HepG2 (cell line): Measurements from ENCODE around the gene FADD. TPM values are rescaled to one million over a fixed set of nuclear protein-coding genes. Genes with fewer than 3 reads are reported as not detected.

Experiments used
- ATAC-seq: fragments of 200-7000 bp; cut with Tn5 transposase; 3 replicates; pipeline ENCODE4 v1.9.1; 2020; ENCODE audit warnings: mild to moderate bottlenecking, moderate library complexity
- BruUV-seq: library from RNA; stranded (reverse); fragments of 400-500 nt; replicated peaks from 2 replicates; lab custom pipeline; 2021; lab: Mats Ljungman, UMichigan
- CTCF ChIA-PET: fragments of 300-600 bp; formaldehyde crosslinking; extraction: SDS; loops from one replicate; lab custom pipeline; 2021; ENCODE audit warnings: low total read pairs, inconsistent platforms, low intra/inter-chr PET ratio; lab: Yijun Ruan, JAX
- POLR2A ChIA-PET: fragments of 350-600 bp; sonication (Branson Sonifier 250); formaldehyde crosslinking; loops from one replicate; lab custom pipeline; 2020; ENCODE audit warnings: antibody characterized with exemption, inconsistent platforms; lab: Yijun Ruan, JAX
- DNase-seq: peaks from one replicate; pipeline ENCODE4 v3.0.0-alpha.2; 2015; ENCODE audit warnings: low spot score
- FAIRE-seq: peaks from 3 replicates; lab custom pipeline; 2011; peaks lifted over from hg19 to GRCh38; lab: Jason Lieb, UNC
- H2AFZ ChIP-seq: one replicate; pipeline ENCODE4 v1.6.1; 2011; ENCODE audit warnings: low read length, inconsistent platforms
- H3K27ac ChIP-seq: fragments of 300-600 bp; 3 replicates; pipeline ENCODE4 v1.8.0; 2011; ENCODE audit warnings: mixed run types, mild to moderate bottlenecking, mixed read lengths, low read length, inconsistent platforms; ENCODE audit not compliant: insufficient read depth; ENCODE audit errors: extremely low read length
- H3K27me3 ChIP-seq, 2 experiments: fragments of 200-600 bp in 1 of 2; 2 replicates in 1 of 2; 3 replicates in 1 of 2; pipeline versions ENCODE4 v1.6.0 to v1.8.0; 2011; ENCODE audit warnings: low read length in 2 of 2, mild to moderate bottlenecking in 2 of 2, moderate library complexity in 2 of 2, inconsistent platforms in 1 of 2; ENCODE audit not compliant: insufficient read depth in 2 of 2, control insufficient read depth in 1 of 2
- H3K36me3 ChIP-seq, 2 experiments: fragments of 200-600 bp in 1 of 2; replicated peaks in 1 of 2; 2 replicates in 1 of 2; 3 replicates in 1 of 2; pipeline versions ENCODE4 v1.5.1 to v1.8.0; 2011; ENCODE audit warnings: low read length in 2 of 2, inconsistent platforms in 1 of 2; ENCODE audit not compliant: insufficient read depth in 2 of 2, control insufficient read depth in 1 of 2
- H3K4me1 ChIP-seq: 2 replicates; pipeline ENCODE4 v1.5.1; 2012; ENCODE audit warnings: low read length, inconsistent platforms; ENCODE audit not compliant: insufficient read depth
- H3K4me2 ChIP-seq: 2 replicates; pipeline ENCODE4 v1.6.0; 2011; ENCODE audit warnings: low read depth, low read length, inconsistent platforms
- H3K4me3 ChIP-seq, 3 experiments: fragments of 200-600 bp in 1 of 3; sonication (generic), shearing (Covaris generic) in 1 of 3; replicated peaks in 1 of 3; 2 replicates each; pipeline ENCODE4 v1.5.1; 2011 to 2016; ENCODE audit warnings: low read length in 3 of 3, inconsistent platforms in 2 of 3, low read depth in 2 of 3, mild to moderate bottlenecking in 2 of 3, control low read depth in 1 of 3, mixed read lengths in 1 of 3; ENCODE audit not compliant: insufficient read depth in 1 of 3
- H3K79me2 ChIP-seq: one replicate; pipeline ENCODE4 v1.6.1; 2011; ENCODE audit warnings: low read length, inconsistent platforms; ENCODE audit not compliant: insufficient read depth
- H3K9ac ChIP-seq: 2 replicates; pipeline ENCODE4 v1.6.0; 2011; ENCODE audit warnings: mild to moderate bottlenecking, low read depth, low read length, inconsistent platforms; ENCODE audit not compliant: insufficient read depth
- H3K9me3 ChIP-seq: 2 replicates; pipeline ENCODE4 v1.5.1; 2012; ENCODE audit warnings: mild to moderate bottlenecking, low read length
- H4K20me1 ChIP-seq: 2 replicates; pipeline ENCODE4 v1.6.0; 2011; ENCODE audit warnings: inconsistent platforms, mild to moderate bottlenecking, low read length, moderate library complexity; ENCODE audit not compliant: insufficient read depth
- ZFP62 ChIP-seq: sonication (generic); formaldehyde crosslinking; IDR thresholded peaks from 2 replicates; pipeline ENCODE4 v1.4.0; 2020; ENCODE audit warnings: missing genetic modification reagents
- ZSCAN22 ChIP-seq: sonication (generic); formaldehyde crosslinking; IDR thresholded peaks from 2 replicates; pipeline ENCODE4 v1.4.0; 2020; ENCODE audit warnings: mild to moderate bottlenecking, missing genetic modification reagents
- WGBS: methylation state at CpG from one replicate; pipeline ENCODE4 v1.1.6; 2017; ENCODE audit warnings: low lambda C conversion rate; 5-methylcytosine and 5-hydroxymethylcytosine counted together
- in situ Hi-C: cut with HindIII; loops from 2 replicates; pipeline ENCODE4 v1.10.0; 2017; ENCODE audit warnings: low pct_unique_long_range_greater_than_20kb; ENCODE audit not compliant: extremely low pct_ligation_motif_present
- intact Hi-C: fragments of 100-400 bp; cut with micrococcal nuclease; formaldehyde crosslinking; loops from one replicate; pipeline ENCODE4 v1.10.0; 2022; ENCODE audit not compliant: unreplicated experiment
- polyA plus RNA-seq, 8 experiments: library from polyadenylated mRNA; depleted of rRNA in 3 of 8; stranded (reverse) in 7 of 8; unstranded in 1 of 8; fragments of >200 nt; fragmentation: Illumina TruSeq in 4 of 8; extraction: Trizol in 4 of 8; gene quantifications; 2 replicates each; pipeline versions ENCODE4 v1.2.1 to v1.2.3, GENCODE V29; 2011 to 2016; ENCODE audit warnings: low read depth in 4 of 8, missing spikeins in 1 of 8, mixed read lengths in 1 of 8; ENCODE audit not compliant: insufficient read depth in 1 of 8
- total RNA-seq, 5 experiments: library from RNA; depleted of rRNA; stranded (reverse); fragments of >200 nt; fragmentation: Illumina TruSeq; extraction: Trizol; gene quantifications; 2 replicates each; pipeline ENCODE4 v1.2.3, GENCODE V29; 2016; ENCODE audit warnings: low read depth in 1 of 5
- TF ChIP-seq, protein P1 (sequence below): IDR thresholded peaks from 2 replicates; pipeline ENCODE4 v1.6.1; 2012; ENCODE audit warnings: inconsistent platforms
- TF ChIP-seq, protein P2 (sequence below): sonication (generic); formaldehyde crosslinking; IDR thresholded peaks from 2 replicates; pipeline ENCODE4 v1.5.1; 2020; ENCODE audit warnings: mild to moderate bottlenecking, missing genetic modification reagents, moderate library complexity
- TF ChIP-seq, protein P3 (sequence below): sonication (generic); formaldehyde crosslinking; IDR thresholded peaks from 2 replicates; pipeline ENCODE4 v1.4.0; 2020; ENCODE audit warnings: missing genetic modification reagents

The FADD gene
- total and polyA plus RNA-seq, 2 of the 13 experiments (the other 11 are each of a cell fraction or from before 2014, with no cell fraction given): 14.2 to 22.2 TPM

DNA sequence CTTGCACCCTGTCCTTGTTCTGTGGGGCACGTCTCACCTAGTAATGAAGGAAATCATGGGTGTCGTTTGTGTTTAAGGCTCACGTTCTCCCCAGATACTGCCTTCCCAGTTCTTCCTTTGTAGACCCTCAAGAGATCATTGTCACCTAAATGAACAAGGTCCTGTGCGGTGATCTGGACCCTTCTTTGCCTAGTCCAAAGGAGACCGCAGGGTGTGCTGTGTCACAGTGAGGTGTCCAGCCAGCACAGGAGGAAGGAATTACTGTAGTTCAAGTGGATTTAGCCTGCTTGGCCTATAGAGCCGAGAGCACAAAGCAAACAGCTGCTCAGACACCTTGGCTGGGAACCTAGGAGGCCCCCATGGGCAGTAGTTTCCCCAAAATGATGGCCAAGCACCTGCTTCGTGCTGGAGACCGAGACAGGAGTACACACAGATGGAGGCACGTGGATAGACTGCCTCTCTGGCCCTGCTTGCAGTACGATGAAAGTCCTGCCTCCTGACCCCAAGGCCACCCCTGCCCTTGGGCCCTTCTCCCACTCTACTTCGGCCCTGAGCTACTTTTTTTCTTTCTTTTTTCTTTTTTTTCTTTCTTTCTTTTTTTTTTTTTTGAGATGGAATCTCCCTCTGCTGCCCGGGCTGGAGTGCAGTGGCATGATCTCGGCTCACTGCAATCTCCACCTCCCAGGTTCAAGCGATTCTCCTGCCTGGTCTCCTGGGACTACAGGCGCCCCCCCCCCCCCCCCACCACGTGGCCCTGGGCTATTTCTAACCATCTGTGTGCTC lies 48.0 kb downstream of the FADD start:
- no peaks in the 10 kb centered on the region for H3K79me2 ChIP-seq
- H2AFZ ChIP-seq: no peak overlapping the region
- POLR2A ChIA-PET: no interaction called here
- H4K20me1 ChIP-seq: no peaks in the 10 kb centered on the region
- WGBS: 23% methylated on average over 11 of the region's 16 CpGs
- no peaks in the 10 kb centered on the region for H3K9me3 ChIP-seq
- ATAC-seq (peak; percentile 76), FAIRE-seq (no peak), DNase-seq (no peak)
- no peak overlapping the region for H3K9ac ChIP-seq
- H3K36me3 ChIP-seq: no peaks in the 10 kb centered on the region
- BruUV-seq: no TSS peak
- peaks cover 14% of the 10 kb centered on the region for H3K4me1 ChIP-seq
- peaks cover 0 to 49% of the 10 kb centered on the region in 2 experiments; a peak in 3 of 5 replicates for H3K27me3 ChIP-seq
- in situ Hi-C loops: no loop called here
- CTCF ChIA-PET: no interaction called here
- intact Hi-C loops: no loop called here
- H3K4me2 ChIP-seq: no peak overlapping the region
- H3K4me3 ChIP-seq: 0 out of 6 replicates have a peak overlapping the region, but pooled peaks of 1 of the 3 experiments have one; percentile 33
- no peak overlapping the region for H3K27ac ChIP-seq
- TF ChIP-seq, protein P1, sequence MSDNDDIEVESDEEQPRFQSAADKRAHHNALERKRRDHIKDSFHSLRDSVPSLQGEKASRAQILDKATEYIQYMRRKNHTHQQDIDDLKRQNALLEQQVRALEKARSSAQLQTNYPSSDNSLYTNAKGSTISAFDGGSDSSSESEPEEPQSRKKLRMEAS: peak; percentile 40; the same call in 1 of the 2 replicates
- TF ChIP-seq, protein P2, sequence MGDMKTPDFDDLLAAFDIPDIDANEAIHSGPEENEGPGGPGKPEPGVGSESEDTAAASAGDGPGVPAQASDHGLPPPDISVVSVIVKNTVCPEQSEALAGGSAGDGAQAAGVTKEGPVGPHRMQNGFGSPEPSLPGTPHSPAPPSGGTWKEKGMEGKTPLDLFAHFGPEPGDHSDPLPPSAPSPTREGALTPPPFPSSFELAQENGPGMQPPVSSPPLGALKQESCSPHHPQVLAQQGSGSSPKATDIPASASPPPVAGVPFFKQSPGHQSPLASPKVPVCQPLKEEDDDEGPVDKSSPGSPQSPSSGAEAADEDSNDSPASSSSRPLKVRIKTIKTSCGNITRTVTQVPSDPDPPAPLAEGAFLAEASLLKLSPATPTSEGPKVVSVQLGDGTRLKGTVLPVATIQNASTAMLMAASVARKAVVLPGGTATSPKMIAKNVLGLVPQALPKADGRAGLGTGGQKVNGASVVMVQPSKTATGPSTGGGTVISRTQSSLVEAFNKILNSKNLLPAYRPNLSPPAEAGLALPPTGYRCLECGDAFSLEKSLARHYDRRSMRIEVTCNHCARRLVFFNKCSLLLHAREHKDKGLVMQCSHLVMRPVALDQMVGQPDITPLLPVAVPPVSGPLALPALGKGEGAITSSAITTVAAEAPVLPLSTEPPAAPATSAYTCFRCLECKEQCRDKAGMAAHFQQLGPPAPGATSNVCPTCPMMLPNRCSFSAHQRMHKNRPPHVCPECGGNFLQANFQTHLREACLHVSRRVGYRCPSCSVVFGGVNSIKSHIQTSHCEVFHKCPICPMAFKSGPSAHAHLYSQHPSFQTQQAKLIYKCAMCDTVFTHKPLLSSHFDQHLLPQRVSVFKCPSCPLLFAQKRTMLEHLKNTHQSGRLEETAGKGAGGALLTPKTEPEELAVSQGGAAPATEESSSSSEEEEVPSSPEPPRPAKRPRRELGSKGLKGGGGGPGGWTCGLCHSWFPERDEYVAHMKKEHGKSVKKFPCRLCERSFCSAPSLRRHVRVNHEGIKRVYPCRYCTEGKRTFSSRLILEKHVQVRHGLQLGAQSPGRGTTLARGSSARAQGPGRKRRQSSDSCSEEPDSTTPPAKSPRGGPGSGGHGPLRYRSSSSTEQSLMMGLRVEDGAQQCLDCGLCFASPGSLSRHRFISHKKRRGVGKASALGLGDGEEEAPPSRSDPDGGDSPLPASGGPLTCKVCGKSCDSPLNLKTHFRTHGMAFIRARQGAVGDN (CRISPR knock-in tag): 0 out of 2 replicates have a peak, but pooled peaks have one; percentile 22
- TF ChIP-seq, protein P3, sequence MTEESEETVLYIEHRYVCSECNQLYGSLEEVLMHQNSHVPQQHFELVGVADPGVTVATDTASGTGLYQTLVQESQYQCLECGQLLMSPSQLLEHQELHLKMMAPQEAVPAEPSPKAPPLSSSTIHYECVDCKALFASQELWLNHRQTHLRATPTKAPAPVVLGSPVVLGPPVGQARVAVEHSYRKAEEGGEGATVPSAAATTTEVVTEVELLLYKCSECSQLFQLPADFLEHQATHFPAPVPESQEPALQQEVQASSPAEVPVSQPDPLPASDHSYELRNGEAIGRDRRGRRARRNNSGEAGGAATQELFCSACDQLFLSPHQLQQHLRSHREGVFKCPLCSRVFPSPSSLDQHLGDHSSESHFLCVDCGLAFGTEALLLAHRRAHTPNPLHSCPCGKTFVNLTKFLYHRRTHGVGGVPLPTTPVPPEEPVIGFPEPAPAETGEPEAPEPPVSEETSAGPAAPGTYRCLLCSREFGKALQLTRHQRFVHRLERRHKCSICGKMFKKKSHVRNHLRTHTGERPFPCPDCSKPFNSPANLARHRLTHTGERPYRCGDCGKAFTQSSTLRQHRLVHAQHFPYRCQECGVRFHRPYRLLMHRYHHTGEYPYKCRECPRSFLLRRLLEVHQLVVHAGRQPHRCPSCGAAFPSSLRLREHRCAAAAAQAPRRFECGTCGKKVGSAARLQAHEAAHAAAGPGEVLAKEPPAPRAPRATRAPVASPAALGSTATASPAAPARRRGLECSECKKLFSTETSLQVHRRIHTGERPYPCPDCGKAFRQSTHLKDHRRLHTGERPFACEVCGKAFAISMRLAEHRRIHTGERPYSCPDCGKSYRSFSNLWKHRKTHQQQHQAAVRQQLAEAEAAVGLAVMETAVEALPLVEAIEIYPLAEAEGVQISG (CRISPR knock-in tag): 0 out of 2 replicates have a peak, but pooled peaks have one; percentile 25
- peak; percentile 67 for TF ChIP-seq ZSCAN22 (CRISPR knock-in tag)
- no peak for TF ChIP-seq ZFP62 (CRISPR knock-in tag)
